Progenitor cell of endocrine pancreas (in vitro differentiated cells): ENCODE results near the gene SLC6A4. TPM values are rescaled to one million over a fixed set of nuclear protein-coding genes. Genes with fewer than 3 reads are reported as not detected.

Experiments used
- DNase-seq: peaks from one replicate; pipeline ENCODE4 v3.0.0; 2021; ENCODE audit warnings: low spot score; ENCODE audit not compliant: unreplicated experiment
- H3K27ac Mint-ChIP-seq: 2 replicates; pipeline ENCODE4 v1.8.0; 2021; ENCODE audit warnings: mild to moderate bottlenecking, moderate library complexity, mixed read lengths
- H3K27me3 Mint-ChIP-seq: 2 replicates; pipeline ENCODE4 v1.8.0; 2021; ENCODE audit warnings: mixed read lengths
- H3K36me3 Mint-ChIP-seq: 2 replicates; pipeline ENCODE4 v1.8.0; 2022; ENCODE audit warnings: mixed read lengths; ENCODE audit not compliant: insufficient read depth
- H3K4me1 Mint-ChIP-seq: 2 replicates; pipeline ENCODE4 v1.8.0; 2021; ENCODE audit warnings: low read depth, mixed read lengths
- H3K4me3 Mint-ChIP-seq: 2 replicates; pipeline ENCODE4 v1.8.0; 2021; ENCODE audit warnings: low read depth, mild to moderate bottlenecking, moderate library complexity, mixed read lengths
- H3K9me3 Mint-ChIP-seq: 2 replicates; pipeline ENCODE4 v1.8.0; 2021; ENCODE audit warnings: low read depth, mixed read lengths
- total RNA-seq: library from RNA; stranded (reverse); gene quantifications from 2 replicates; pipeline ENCODE4 v1.2.1, GENCODE V29; 2021
- TF ChIP-seq, protein P1 (sequence below): fragments of 200-600 bp; sonication (generic); IDR thresholded peaks from one replicate; pipeline ENCODE4 v1.5.0; 2021; ENCODE audit warnings: antibody characterized with exemption, mild to moderate bottlenecking; ENCODE audit not compliant: unreplicated experiment

The SLC6A4 gene
- total RNA-seq, 1 donor from 2014 or later = 0.96 TPM

DNA sequence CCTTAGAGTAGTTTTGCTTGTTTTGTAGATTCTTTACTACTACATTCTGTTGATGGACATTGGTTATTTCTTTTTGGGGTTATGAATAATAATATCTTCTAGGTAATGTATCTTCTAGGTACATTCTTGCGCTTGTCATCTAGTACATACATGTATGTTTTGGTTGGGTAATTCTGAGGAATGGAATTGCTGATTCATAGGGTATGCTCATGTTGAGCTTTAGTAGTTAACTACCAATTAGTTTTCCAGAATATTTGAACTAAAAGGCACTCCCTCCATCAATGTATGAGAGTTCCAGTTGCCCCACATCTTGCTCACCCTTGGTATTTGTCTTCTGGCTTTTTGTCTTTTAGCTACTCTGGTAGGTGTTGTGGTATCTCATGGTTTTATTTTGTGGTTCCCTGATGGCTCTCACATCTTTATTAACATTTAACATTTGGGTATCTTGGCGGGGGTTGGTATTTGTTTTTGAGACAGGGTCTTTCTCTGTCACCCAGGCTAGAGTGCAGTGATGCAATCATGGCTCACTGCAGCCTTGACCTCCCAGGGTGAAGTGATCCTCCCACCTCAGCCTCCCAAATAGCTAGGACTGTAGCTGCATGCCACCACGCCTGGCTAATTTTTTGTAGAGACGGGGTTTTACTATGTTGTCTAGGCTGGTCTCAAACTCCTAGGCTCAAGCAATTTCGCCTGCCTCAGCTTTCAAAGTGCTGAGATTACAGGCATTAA, 47.1 kb downstream of the SLC6A4 start:
- no peak overlapping the region for H3K4me3 Mint-ChIP-seq
- peak overlapping the region; percentile 1 for H3K27ac Mint-ChIP-seq
- no peak for DNase-seq
- no peaks in the 10 kb centered on the region for H3K4me1 Mint-ChIP-seq
- TF ChIP-seq, protein P1, sequence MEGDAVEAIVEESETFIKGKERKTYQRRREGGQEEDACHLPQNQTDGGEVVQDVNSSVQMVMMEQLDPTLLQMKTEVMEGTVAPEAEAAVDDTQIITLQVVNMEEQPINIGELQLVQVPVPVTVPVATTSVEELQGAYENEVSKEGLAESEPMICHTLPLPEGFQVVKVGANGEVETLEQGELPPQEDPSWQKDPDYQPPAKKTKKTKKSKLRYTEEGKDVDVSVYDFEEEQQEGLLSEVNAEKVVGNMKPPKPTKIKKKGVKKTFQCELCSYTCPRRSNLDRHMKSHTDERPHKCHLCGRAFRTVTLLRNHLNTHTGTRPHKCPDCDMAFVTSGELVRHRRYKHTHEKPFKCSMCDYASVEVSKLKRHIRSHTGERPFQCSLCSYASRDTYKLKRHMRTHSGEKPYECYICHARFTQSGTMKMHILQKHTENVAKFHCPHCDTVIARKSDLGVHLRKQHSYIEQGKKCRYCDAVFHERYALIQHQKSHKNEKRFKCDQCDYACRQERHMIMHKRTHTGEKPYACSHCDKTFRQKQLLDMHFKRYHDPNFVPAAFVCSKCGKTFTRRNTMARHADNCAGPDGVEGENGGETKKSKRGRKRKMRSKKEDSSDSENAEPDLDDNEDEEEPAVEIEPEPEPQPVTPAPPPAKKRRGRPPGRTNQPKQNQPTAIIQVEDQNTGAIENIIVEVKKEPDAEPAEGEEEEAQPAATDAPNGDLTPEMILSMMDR = no peak
- peaks cover 13% of the 10 kb centered on the region for H3K36me3 Mint-ChIP-seq
- H3K27me3 Mint-ChIP-seq = peaks cover 2% of the 10 kb centered on the region
- no peaks in the 10 kb centered on the region for H3K9me3 Mint-ChIP-seq

DNA sequence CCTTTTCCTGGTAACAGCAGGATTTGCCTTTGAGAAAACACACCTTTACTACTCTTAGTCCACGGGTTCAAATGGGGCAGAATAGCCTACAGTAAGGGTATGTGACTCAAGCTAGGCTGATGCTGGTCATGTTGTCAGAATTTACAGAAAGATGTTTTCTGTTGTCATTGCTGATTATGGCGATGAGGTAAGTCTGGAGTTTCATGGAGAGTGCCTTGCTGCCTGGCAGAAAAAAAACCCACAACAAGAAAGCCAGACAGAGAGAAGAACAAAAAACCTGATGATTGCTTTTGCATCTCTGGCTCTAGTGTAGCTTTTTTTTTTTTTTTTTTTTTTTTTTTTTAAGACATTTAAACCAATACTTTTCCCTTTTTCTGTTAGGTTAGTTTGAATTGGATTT, 47.9 kb downstream of the SLC6A4 start:
- TF ChIP-seq, protein P1 = no peak
- no peak for DNase-seq
- Mint-ChIP-seq H3K4me1 (no peaks in the 10 kb centered on the region), H3K9me3 (no peaks in the 10 kb centered on the region), H3K4me3 (no peak overlapping the region), H3K27ac (no peak overlapping the region), H3K36me3 (peaks cover 16% of the 10 kb centered on the region), H3K27me3 (no peaks in the 10 kb centered on the region)

DNA sequence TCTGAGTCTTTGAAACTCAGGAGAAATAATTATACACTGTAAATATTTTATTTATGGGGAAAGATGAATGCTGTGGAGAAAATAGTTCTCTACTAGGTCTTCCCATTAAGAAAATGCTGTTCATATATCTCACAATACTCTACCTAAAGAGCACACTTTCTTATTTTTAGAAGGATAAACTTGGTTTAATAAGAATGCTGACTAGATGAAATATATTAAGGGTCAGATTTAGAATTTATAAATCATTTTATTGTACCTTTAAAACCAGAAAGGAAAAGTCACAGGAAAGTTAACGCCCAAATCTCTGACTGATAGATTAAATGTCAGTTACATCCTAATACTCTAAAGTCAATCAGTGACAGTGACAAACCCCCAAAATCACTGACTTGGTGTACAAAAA, 48.7 kb downstream of the SLC6A4 start:
- TF ChIP-seq, protein P1 = no peak
- no peak for DNase-seq
- Mint-ChIP-seq H3K36me3 (peaks cover 18% of the 10 kb centered on the region), H3K9me3 (no peaks in the 10 kb centered on the region), H3K4me3 (no peak overlapping the region), H3K4me1 (no peaks in the 10 kb centered on the region), H3K27ac (no peak overlapping the region), H3K27me3 (no peaks in the 10 kb centered on the region)

DNA sequence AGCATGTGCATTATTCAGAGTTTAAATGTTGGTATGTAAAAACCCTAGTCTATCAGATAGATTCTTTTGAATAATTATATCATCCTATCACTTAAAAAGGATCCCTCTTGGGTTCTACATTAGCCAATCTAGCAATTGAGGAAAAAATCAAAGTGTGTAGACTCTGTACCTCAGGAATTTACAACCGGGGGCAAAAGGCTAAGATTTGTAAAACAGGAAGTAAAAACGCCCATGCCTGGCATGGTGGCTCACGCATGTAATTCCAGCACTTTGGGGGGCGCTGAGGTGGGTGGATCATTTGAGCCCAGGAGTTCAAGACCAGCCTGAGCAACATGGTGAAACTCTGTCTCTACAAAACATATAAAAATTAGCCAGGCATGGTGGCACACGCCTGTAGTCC, 58.6 kb downstream of the SLC6A4 start:
- Mint-ChIP-seq H3K27ac (no peak overlapping the region), H3K4me1 (no peaks in the 10 kb centered on the region), H3K4me3 (no peak overlapping the region), H3K36me3 (peaks cover 13% of the 10 kb centered on the region), H3K27me3 (no peaks in the 10 kb centered on the region), H3K9me3 (no peaks in the 10 kb centered on the region)
- TF ChIP-seq, protein P1 = no peak
- no peak for DNase-seq

DNA sequence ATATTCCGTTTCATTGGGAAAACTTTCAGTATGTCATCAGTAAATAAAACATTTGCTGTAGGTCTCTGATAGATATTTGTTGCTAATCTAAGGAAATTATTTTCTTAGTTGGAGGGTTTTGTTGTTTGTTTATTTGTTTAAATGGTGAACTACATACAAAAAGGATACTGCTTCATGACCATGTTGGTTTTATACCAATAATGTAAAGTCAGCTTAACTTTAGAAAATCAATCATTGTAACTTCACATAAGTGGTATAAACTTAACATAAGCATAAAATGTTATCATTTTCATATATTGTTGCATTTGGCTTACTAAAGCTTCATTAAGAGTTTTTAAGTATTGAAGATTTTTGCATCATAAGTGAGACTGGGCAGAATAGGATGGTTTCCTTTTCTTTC, 60.9 kb downstream of the SLC6A4 start:
- Mint-ChIP-seq H3K36me3 (peaks cover 7% of the 10 kb centered on the region), H3K9me3 (no peaks in the 10 kb centered on the region), H3K27ac (no peak overlapping the region), H3K27me3 (no peaks in the 10 kb centered on the region), H3K4me3 (no peak overlapping the region), H3K4me1 (no peaks in the 10 kb centered on the region)
- TF ChIP-seq, protein P1 = no peak
- DNase-seq = no peak
